ENCODE measurements around the gene YY1AP1.
"Not testable (repeated sequence)": the region's sequence is repeated elsewhere in the genome, so short reads cannot be mapped to it uniquely, and the experiment has no call there.

Gene YY1AP1, protein sequence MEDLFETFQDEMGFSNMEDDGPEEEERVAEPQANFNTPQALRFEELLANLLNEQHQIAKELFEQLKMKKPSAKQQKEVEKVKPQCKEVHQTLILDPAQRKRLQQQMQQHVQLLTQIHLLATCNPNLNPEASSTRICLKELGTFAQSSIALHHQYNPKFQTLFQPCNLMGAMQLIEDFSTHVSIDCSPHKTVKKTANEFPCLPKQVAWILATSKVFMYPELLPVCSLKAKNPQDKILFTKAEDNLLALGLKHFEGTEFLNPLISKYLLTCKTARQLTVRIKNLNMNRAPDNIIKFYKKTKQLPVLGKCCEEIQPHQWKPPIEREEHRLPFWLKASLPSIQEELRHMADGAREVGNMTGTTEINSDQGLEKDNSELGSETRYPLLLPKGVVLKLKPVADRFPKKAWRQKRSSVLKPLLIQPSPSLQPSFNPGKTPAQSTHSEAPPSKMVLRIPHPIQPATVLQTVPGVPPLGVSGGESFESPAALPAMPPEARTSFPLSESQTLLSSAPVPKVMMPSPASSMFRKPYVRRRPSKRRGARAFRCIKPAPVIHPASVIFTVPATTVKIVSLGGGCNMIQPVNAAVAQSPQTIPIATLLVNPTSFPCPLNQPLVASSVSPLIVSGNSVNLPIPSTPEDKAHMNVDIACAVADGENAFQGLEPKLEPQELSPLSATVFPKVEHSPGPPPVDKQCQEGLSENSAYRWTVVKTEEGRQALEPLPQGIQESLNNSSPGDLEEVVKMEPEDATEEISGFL

DNA sequence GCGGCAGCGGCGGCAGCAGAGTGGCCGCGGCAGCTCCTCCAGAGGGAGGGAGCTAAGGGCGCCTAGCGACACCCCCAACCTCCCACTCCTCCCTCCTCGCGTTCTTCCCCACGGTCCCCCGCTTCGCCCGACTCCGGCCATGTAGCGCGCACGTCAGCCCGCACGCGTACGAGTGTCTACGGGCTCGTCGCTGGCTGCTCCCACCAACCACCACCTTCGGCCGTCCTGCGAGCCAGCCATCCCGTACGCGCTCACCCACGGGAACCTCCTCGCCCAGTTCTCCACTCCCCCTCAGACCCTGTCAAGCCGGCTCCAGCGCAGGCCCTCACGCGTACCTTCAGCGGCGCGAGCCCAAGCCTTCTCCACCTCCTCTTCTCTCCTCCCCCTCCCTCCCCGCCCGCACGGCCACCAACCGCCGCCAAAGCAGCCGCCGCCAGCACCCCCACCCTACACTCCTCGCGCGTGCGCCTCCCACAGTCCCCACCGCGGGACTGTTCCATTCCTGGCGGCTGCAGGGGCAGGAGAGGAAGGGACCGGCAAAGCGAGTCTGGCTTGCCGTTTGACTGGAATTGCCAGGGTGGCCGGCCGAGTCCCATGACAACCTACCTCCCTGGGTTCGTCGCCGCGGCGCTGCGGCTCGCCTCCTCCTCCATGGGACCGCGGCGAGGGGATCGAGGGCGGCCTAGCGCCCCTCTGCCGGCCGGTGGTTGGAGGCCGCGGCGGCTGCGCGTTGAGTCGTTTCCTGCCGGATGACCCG is at the start of gene YY1AP1:
TSS of gene YY1AP1 (minus strand) at position 451 of the 757 bp plus-strand sequence. CDS start 8,338 bp downstream, outside the sequence.
- peak; percentile 87 for DNase-seq (ENCODE audit: low read depth, low spot score)

DNA sequence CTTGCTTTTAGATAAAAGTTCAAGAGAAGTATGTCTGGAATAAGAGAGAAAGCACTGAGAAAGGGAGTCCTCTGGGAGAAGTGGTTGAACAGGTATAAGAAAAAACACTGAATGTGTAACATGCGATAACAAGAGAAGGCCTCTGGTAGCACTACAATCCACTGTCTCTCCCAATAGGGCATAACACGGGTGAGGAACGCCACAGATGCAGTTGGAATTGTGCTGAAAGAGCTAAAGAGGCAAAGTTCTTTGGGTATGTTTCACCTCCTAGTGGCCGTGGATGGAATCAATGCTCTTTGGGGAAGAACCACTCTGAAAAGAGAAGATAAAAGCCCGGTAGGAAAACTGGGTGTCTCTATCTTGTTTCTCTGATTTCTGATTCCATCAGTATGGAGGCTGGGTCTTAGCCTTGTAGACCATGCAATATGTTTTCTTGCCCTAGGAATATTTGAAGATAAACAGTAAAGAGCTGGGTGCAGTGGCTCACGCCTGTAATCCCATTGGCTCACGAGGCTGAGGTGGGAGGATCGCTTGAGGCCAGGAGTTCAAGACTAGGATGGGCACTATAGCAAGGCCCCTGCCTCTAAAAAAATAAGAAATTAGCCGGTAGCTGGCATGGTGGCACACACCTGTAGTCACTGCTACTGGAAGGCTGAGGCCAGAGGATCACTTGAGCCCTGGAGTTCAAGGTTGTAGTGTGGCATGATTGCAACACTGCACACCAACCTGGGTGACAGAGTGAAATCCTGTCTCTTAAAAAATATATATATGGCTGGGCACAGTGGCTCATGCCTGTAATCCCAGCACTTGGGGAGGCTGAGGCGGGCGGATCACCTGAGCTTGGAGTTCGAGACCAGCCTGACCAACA is 40.7 kb upstream of the YY1AP1 start:
- DNase-seq (ENCODE audit: low read depth, low spot score) = no peak

DNA sequence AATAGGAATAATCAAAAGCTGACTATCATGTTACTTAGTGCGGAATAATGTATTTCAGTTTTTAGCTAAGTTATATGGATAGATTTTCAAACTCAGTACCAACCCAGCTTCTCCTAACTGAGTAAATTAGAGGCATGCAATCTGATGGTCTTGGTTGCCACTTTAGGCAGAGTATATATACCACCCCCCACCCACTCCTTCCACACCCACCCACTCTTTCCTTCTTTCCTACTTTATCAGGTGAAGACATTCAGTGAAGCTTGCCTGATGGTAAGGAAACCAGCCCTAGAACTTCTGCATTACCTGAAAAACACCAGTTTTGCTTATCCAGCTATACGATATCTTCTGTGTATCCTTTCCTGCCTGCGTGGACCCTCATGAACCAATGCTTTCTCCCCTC is 36.6 kb upstream of the YY1AP1 start:
- DNase-seq (ENCODE audit: low read depth, low spot score) = no peak

DNA sequence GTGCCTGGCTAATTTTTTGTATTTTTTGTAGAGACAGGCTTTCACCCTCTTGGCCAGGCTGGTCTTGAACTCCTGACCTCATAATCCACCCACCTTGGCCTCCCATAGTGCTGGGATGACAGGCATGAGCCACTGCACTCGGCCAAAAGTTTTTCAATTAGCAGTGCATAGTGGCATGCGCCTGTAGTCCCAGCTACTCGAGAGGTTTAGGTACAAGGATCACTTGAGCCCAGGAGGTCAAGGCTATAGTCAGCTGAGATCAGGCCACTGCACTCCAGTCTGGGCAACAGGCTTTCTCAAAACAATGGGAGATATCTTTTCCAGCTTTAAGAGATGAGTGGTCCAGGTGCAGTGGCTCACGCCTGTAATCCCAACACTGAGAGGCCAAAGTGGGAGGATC is 31.1 kb upstream of the YY1AP1 start:
- no peak for DNase-seq (ENCODE audit: low read depth, low spot score)

DNA sequence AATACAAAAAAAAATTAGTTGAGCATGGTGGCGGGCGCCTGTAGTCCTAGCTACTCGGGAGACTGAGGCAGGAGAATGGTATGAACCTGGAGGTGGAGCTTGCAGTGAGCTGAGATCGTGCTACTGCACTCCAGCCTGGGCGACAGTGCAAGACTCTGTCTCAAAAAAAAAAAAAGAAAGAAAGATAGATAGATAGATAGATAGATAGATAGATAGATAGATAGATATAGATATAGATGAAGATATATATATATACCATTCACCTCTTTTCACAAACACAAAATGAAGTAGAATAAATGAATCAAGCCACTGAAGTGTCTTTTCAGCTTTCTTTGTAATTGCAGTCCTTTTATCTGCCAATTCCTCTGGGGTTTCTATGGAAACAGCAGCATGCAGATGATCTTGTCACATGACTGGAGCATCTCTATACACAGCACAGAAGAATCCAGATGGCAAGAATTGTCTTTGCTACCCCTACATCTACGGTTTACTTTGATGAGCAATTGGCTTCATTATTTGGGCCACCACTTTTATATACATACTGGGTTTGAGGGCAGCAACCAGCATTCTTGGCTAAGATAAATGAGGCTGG is 30.0 kb upstream of the YY1AP1 start:
- not testable (repeated sequence) for DNase-seq (ENCODE audit: low read depth, low spot score)

- no peak for DNase-seq (ENCODE audit: low read depth, low spot score)
Observed at GRCh38 chr1:155717041-155717440, 28.5 kb upstream of the YY1AP1 start.

GRCh38 chr1:155715777-155716176 is 27.2 kb upstream of the YY1AP1 start:
- no peak for DNase-seq (ENCODE audit: low read depth, low spot score)

DNA sequence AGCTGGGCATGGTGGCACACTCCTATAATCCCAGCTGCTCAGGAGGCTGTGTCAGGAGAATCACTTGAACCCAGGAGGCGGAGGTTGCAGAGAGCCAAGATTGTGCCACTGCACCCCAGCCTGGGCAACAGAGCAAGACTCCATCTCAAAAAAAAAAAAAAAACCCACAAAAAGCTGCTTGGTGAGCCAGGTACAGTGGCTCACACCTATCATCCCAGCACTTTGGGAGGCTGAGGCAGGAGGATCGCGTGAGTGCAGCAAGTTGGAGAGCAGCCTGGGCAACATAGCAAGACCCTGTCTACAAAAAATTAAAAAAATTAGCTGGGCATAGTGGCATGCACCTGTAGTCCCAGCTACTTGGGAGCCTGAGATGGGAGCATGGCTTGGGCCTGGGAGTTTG is 26.5 kb upstream of the YY1AP1 start:
- not testable (repeated sequence) for DNase-seq (ENCODE audit: low read depth, low spot score)

- no peak for DNase-seq (ENCODE audit: low read depth, low spot score)
Observed at GRCh38 chr1:155713075-155713474, 24.5 kb upstream of the YY1AP1 start.

DNA sequence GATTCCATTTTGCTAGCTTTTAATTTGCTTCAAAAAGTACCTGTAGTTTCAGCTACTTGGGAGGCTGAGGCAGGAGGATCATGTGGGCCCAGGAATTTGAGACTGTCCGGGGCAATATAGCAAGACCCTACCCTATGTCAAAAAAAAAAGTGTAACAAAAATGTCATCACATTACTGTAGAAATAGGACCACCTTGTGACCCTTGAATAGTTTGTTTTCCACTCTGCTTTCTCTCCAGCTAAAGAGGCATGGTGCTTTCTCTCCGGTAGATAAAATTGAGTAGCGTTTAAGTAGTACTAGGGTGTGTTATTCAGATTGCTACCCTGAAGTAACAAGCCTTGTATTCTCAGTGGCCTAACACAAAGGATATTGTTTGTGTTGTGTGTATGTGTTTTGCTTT is 24.1 kb upstream of the YY1AP1 start:
- DNase-seq (ENCODE audit: low read depth, low spot score) = not testable (repeated sequence)

GRCh38 chr1:155711457-155711856 is 22.9 kb upstream of the YY1AP1 start:
- DNase-seq (ENCODE audit: low read depth, low spot score) = not testable (repeated sequence)

DNA sequence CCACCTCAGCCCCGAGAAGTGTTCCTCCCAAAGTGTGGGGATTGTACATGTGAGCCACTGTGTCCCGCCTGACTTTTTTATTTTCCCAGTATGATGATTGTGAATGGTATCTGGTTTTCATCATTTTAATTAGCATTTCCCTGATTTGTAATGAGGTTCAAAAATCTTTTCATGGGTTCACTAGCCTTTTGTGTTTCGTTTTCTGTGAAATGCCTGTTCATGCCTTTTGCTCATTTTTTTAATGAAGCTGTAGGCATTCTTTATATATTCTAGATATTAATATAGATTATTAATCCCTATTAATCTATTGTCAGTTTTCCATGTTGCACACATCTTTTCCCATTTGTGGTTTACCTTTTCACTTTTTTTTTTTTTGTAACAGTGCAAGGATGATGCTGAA is 20.8 kb upstream of the YY1AP1 start:
- DNase-seq (ENCODE audit: low read depth, low spot score) = no peak

- DNase-seq (ENCODE audit: low read depth, low spot score) = no peak
Observed at GRCh38 chr1:155706139-155706538, 17.6 kb upstream of the YY1AP1 start.

DNA sequence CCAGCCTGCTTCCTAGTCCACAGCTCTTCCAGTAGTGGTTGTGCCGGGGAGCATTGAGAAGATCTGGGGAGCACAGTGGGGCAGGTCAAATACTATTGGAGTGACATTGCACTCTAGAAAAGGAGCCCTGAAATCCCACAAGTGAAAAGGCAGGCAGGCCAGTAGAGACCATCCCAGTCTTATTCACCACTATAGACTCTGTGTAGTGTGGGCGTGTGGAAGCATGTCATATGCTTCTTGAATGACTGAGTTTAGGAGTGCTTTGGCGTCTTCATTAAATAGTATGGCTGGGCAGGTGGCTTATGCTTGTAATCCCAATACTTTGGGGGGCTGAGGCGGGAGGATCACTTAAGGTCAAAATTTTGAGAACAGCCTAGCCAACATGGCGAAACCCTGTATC is 15.8 kb upstream of the YY1AP1 start:
- DNase-seq (ENCODE audit: low read depth, low spot score) = not testable (repeated sequence)

- no peak for DNase-seq (ENCODE audit: low read depth, low spot score)
Observed at GRCh38 chr1:155703216-155703615, 14.6 kb upstream of the YY1AP1 start.

DNA sequence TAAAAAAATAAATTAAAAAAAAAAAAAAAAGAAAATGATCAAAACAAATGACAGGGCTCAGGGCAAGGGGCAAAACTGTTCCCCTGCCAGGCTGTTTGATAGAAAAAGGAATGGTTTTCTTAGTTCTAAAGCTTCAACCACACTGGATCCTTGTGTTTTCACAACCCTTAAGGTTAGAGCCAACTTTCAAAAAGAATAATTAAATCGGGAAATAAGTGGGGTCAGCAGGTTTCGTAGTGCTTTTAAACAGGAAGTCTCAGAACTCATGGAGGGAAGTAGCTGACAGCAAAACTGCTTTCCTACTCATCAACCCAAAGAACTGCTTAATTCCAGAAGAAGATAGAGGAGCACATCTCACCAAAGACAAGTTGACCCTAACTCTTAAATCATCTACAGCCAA is 13.1 kb upstream of the YY1AP1 start:
- DNase-seq (ENCODE audit: low read depth, low spot score) = not testable (repeated sequence)

GRCh38 chr1:155699062-155699461 is 10.5 kb upstream of the YY1AP1 start:
- DNase-seq (ENCODE audit: low read depth, low spot score) = not testable (repeated sequence)

DNA sequence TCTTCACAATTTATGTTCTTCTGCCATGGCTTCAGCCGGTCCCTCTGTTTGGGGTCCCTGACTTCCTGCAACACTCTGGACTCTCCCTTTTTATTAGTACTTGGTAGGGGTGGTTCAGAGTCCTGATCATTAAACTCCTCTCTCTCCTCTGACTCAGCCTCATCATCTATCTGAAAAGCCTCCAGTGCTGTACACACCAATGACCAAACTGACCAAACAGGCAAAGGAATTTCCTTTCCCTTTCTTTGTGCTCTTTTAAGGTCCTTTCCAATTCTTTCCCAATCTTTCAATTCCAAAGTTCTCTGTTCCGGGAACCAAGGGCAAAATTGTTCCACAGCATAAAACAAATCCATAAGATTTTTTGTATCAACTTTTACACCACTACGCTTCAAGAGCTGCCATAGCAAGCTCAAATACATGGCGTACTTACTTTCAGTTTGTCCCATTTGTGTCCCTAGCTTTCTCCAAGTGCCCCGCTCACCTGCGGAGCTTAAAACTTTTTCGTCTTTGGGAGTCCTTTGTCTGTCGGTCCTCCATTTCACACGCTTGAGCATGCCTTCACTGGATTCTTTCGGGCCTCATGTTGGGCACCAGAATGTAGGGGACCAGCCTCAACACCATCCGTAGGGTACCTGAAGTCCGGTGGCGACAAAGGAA is 9.9 kb upstream of the YY1AP1 start:
- DNase-seq (ENCODE audit: low read depth, low spot score) = no peak

DNA sequence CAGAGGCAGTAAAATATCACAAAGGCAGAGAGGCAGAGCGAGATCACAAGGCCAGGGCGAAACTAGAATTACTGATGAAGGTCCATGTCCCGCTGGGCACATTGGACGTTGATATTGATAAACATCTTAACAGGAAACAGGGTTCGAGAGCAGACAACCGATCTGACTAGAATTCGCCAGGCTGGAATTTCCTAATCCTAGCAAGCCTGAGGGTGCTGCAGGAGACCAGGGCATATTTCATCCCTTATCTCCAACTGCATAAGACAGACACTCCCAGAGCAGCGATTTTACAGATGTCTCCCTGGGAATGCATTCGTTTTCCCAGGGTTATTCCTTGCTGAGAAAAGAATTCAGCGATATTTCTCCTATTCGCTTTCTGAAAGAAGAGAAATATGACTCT is 9.0 kb upstream of the YY1AP1 start:
- not testable (repeated sequence) for DNase-seq (ENCODE audit: low read depth, low spot score)

DNA sequence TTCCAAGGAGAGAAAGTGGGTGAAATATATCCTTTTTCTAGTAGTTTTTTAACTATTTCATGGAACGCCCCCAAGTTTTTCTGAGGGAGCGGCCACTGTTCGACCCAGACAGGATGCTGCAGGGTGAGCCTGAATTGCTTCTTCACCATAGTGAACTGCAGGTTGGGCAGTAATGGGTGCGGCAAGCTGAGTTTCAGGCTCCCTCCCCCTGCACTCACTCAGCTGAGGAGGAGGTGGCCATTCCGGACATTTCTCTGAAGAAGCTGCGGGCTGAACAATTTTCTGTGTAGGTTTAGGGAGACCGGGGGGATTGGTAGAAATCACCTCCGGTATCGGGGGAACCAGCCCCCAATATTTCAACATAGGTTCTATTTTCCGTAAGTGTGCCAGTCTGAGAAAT is 8.5 kb upstream of the YY1AP1 start:
- no peak for DNase-seq (ENCODE audit: low read depth, low spot score)

Measured in activated naive CD8-positive, alpha-beta T cell treated with anti-CD3 and anti-CD28 coated beads, Interleukin-2, amount 50 U/mL, for 16 hours (primary cell).